Neural cell (in vitro differentiated cells): ENCODE measurements around the gene ARHGAP24.

Source experiments
- CTCF ChIP-seq: fragments of 450-650 bp; IDR thresholded peaks from 2 replicates; pipeline ENCODE4 v1.5.1; 2014; ENCODE audit warnings: antibody characterized with exemption, mild to moderate bottlenecking, moderate library complexity; ENCODE audit not compliant: poor library complexity, severe bottlenecking
- EP300 ChIP-seq: fragments of 450-650 bp; conservative IDR thresholded peaks from 2 replicates; pipeline ENCODE4 v1.6.1; 2014; ENCODE audit warnings: antibody characterized with exemption, mild to moderate bottlenecking, moderate library complexity; ENCODE audit not compliant: poor library complexity, severe bottlenecking
- EZH2 ChIP-seq: fragments of 200-600, 300-800 bp; shearing (Covaris generic), sonication (generic); IDR thresholded peaks from 2 replicates; pipeline ENCODE4 v1.6.1; 2014; ENCODE audit warnings: antibody characterized with exemption, low read length, borderline replicate concordance, mild to moderate bottlenecking; ENCODE audit not compliant: insufficient read depth, poor library complexity, severe bottlenecking
- MXI1 ChIP-seq: fragments of 450-650 bp; conservative IDR thresholded peaks from 2 replicates; pipeline ENCODE4 v1.6.1; 2014; ENCODE audit warnings: antibody characterized with exemption, mild to moderate bottlenecking; ENCODE audit not compliant: poor library complexity, severe bottlenecking
- POLR2AphosphoS5 ChIP-seq: IDR thresholded peaks from 2 replicates; pipeline ENCODE4 v1.6.1; 2012
- RAD21 ChIP-seq: fragments of 450-650 bp; conservative IDR thresholded peaks from 2 replicates; pipeline ENCODE4 v1.6.1; 2014; ENCODE audit warnings: antibody characterized with exemption, mild to moderate bottlenecking, moderate library complexity
- REST ChIP-seq: IDR thresholded peaks from 2 replicates; pipeline ENCODE4 v1.6.1; 2012; ENCODE audit warnings: borderline replicate concordance
- SMC3 ChIP-seq: fragments of 450-650 bp; conservative IDR thresholded peaks from 2 replicates; pipeline ENCODE4 v1.6.1; 2014; ENCODE audit warnings: antibody characterized with exemption, mild to moderate bottlenecking, moderate library complexity; ENCODE audit not compliant: poor library complexity

GRCh38 chr4:85886665-85887064 lies 411.7 kb downstream of the ARHGAP24 start:
- TF ChIP-seq REST (no peak), CTCF (no peak), MXI1 (no peak), POLR2AphosphoS5 (no peak), EZH2 (no peak), RAD21 (no peak), EP300 (no peak), SMC3 (no peak)
